H1 (cell line): ENCODE results near the gene PRICKLE2. TPM values are rescaled to one million over a fixed set of nuclear protein-coding genes. Genes with fewer than 3 reads are reported as not detected.

Source experiments
- ATF3 ChIP-seq: IDR thresholded peaks from 2 replicates; pipeline ENCODE4 v1.6.1; 2011; ENCODE audit warnings: low read depth, mild to moderate bottlenecking, low read length; ENCODE audit not compliant: insufficient read depth
- BACH1 ChIP-seq: IDR thresholded peaks from 2 replicates; pipeline ENCODE4 v1.6.1; 2012; ENCODE audit warnings: low read length, improper control_type of control experiment
- JUN ChIP-seq: IDR thresholded peaks from 2 replicates; pipeline ENCODE4 v1.6.1; 2011; ENCODE audit warnings: low read depth, mild to moderate bottlenecking, improper control_type of control experiment, low read length
- NRF1 ChIP-seq: IDR thresholded peaks from 2 replicates; pipeline ENCODE4 v1.6.1; 2011; ENCODE audit warnings: mild to moderate bottlenecking, low read depth, low read length, improper control_type of control experiment
- RAD21 ChIP-seq, 2 experiments: IDR thresholded peaks in 1 of 2; conservative IDR thresholded peaks in 1 of 2; 2 replicates each; pipeline ENCODE4 v1.6.1; 2011; ENCODE audit warnings: low read depth in 2 of 2, low read length in 2 of 2, improper control_type of control experiment in 1 of 2, inconsistent platforms in 1 of 2, mild to moderate bottlenecking in 1 of 2, moderate library complexity in 1 of 2
- RBBP5 ChIP-seq: IDR thresholded peaks from 2 replicates; pipeline ENCODE4 v1.7.1; 2012; ENCODE audit warnings: low read depth, mild to moderate bottlenecking, inconsistent platforms, low read length, moderate library complexity, borderline replicate concordance
- RNF2 ChIP-seq: fragments of 200-900, 300-1000 bp; sonication (generic); IDR thresholded peaks from 2 replicates; pipeline ENCODE4 v1.7.1; 2016; ENCODE audit warnings: borderline replicate concordance, low read depth, mild to moderate bottlenecking, antibody characterized with exemption, low read length; ENCODE audit not compliant: poor library complexity, severe bottlenecking; ENCODE audit errors: missing control alignments
- RXRA ChIP-seq: IDR thresholded peaks from 2 replicates; pipeline ENCODE4 v1.6.1; 2011; ENCODE audit warnings: low read depth, mild to moderate bottlenecking, low read length, moderate library complexity; ENCODE audit not compliant: insufficient read depth
- SIX5 ChIP-seq: IDR thresholded peaks from 2 replicates; pipeline ENCODE4 v1.6.1; 2011; ENCODE audit warnings: mild to moderate bottlenecking, low read depth, low read length
- polyA plus RNA-seq, 7 experiments: library from polyadenylated mRNA; depleted of rRNA in 3 of 7; stranded (reverse) in 5 of 7; unstranded in 2 of 7; fragments of >200 nt in 5 of 7; fragments of 200-250 nt in 2 of 7; gene quantifications; 1 replicate in 5 of 7; 2 replicates in 1 of 7; 4 replicates in 1 of 7; pipeline versions ENCODE4 v1.2.1 to v1.2.3, GENCODE V29; 2011 to 2013; ENCODE audit warnings: missing spikeins in 2 of 7, mixed read lengths in 2 of 7
- total RNA-seq: library from RNA; stranded (reverse); fragmentation: NEBNext Ultra II Directional; extraction: Animal tissue kit (Norgen Biotek cat#: 25700); gene quantifications from 2 replicates; pipeline ENCODE4 v1.2.1, GENCODE V29; 2021

The PRICKLE2 gene
- total and polyA plus RNA-seq, 2 of the 8 experiments (the other 6 are each of a cell fraction or from before 2014, with no cell fraction given) = 2.9 to 8.0 TPM

GRCh38 chr3:64272271-64272670, 47.0 kb upstream of the PRICKLE2 start (continued):
- TF ChIP-seq ATF3 = no peak
- no peak for TF ChIP-seq RNF2
- no peak for TF ChIP-seq SIX5
- no peak for TF ChIP-seq RBBP5
- no peak for TF ChIP-seq RAD21 (IDR thresholded peaks at IDR 0.05 in 1 of 2, conservative IDR thresholded peaks at IDR 0.05 in 1 of 2; ENCODE audit: low read depth in 2 of 2, low read length in 2 of 2)
- no peak for TF ChIP-seq BACH1
- TF ChIP-seq JUN = no peak
- no peak for TF ChIP-seq RXRA
- no peak for TF ChIP-seq NRF1
